Dendritic cell treated with granulocyte-macrophage colony-stimulating factor and Interleukin-4, amounts not matched to agents 40 ng/mL and 50 ng/mL, for 4 days (primary cell): ENCODE results near the gene ONECUT2.
"Not testable (repeated sequence)": the region's sequence is repeated elsewhere in the genome, so short reads cannot be mapped to it uniquely, and the experiment has no call there.

ENCODE experiments used
- H3K27ac Mint-ChIP-seq: one replicate; pipeline ENCODE4 v1.8.0; 2022; ENCODE audit warnings: mild to moderate bottlenecking, mixed read lengths
- H3K27me3 Mint-ChIP-seq: one replicate; pipeline ENCODE4 v1.8.0; 2022; ENCODE audit warnings: mild to moderate bottlenecking, mixed read lengths
- H3K36me3 Mint-ChIP-seq: one replicate; pipeline ENCODE4 v1.8.0; 2022; ENCODE audit warnings: low read depth, mixed read lengths
- H3K4me1 Mint-ChIP-seq: one replicate; pipeline ENCODE4 v1.8.0; 2022; ENCODE audit warnings: low read depth, mixed read lengths
- H3K4me3 Mint-ChIP-seq: one replicate; pipeline ENCODE4 v1.8.0; 2022; ENCODE audit warnings: mild to moderate bottlenecking, moderate library complexity, mixed read lengths
- H3K9me3 Mint-ChIP-seq: one replicate; pipeline ENCODE4 v1.8.0; 2022; ENCODE audit warnings: mixed read lengths
- intact Hi-C: fragments of 100-400 bp; cut with micrococcal nuclease; formaldehyde crosslinking; loops from one replicate; pipeline ENCODE4 v1.15.0; 2022

ONECUT2 gene

GRCh38 chr18:57498682-57499256, 63.6 kb downstream of the ONECUT2 start:
- H3K27ac Mint-ChIP-seq, result no peak overlapping the region
- intact Hi-C loops, result no loop called here
- no peaks in the 10 kb centered on the region for H3K36me3 Mint-ChIP-seq
- H3K9me3 Mint-ChIP-seq, result no peaks in the 10 kb centered on the region
- no peaks in the 10 kb centered on the region for H3K4me1 Mint-ChIP-seq
- H3K4me3 Mint-ChIP-seq, result no peak overlapping the region
- H3K27me3 Mint-ChIP-seq, result peaks cover 9% of the 10 kb centered on the region

- no peaks in the 10 kb centered on the region for H3K4me1 Mint-ChIP-seq
- H3K27ac Mint-ChIP-seq, result no peak overlapping the region
- no peaks in the 10 kb centered on the region for H3K9me3 Mint-ChIP-seq
- no peak overlapping the region for H3K4me3 Mint-ChIP-seq
- intact Hi-C loops, result no loop called here
- no peaks in the 10 kb centered on the region for H3K36me3 Mint-ChIP-seq
- peaks cover 27% of the 10 kb centered on the region for H3K27me3 Mint-ChIP-seq
These were observed 67.5 kb downstream of the ONECUT2 start for GRCh38 chr18:57502624-57503023.

- H3K4me1 Mint-ChIP-seq, result no peaks in the 10 kb centered on the region
- H3K4me3 Mint-ChIP-seq, result no peak overlapping the region
- H3K27me3 Mint-ChIP-seq, result peaks cover 28% of the 10 kb centered on the region
- H3K9me3 Mint-ChIP-seq, result no peaks in the 10 kb centered on the region
- intact Hi-C loops, result no loop called here
- no peaks in the 10 kb centered on the region for H3K36me3 Mint-ChIP-seq
- no peak overlapping the region for H3K27ac Mint-ChIP-seq
These were observed 70.1 kb downstream of the ONECUT2 start for GRCh38 chr18:57505231-57505630.

- no peaks in the 10 kb centered on the region for H3K4me1 Mint-ChIP-seq
- peaks cover 24% of the 10 kb centered on the region for H3K27me3 Mint-ChIP-seq
- no peak overlapping the region for H3K4me3 Mint-ChIP-seq
- H3K36me3 Mint-ChIP-seq, result no peaks in the 10 kb centered on the region
- H3K9me3 Mint-ChIP-seq, result peaks cover 15% of the 10 kb centered on the region
- no peak overlapping the region for H3K27ac Mint-ChIP-seq
- intact Hi-C loops, result no loop called here
These were observed 80.9 kb downstream of the ONECUT2 start for GRCh38 chr18:57516056-57516455.

- Mint-ChIP-seq H3K4me1 (peaks cover 12% of the 10 kb centered on the region), H3K9me3 (peaks cover 14% of the 10 kb centered on the region), H3K27ac (no peak overlapping the region), H3K27me3 (peaks cover 19% of the 10 kb centered on the region), H3K4me3 (no peak overlapping the region), H3K36me3 (no peaks in the 10 kb centered on the region)
- intact Hi-C loops, result no loop called here
These were observed 83.4 kb downstream of the ONECUT2 start for GRCh38 chr18:57518533-57518932.

GRCh38 chr18:57519668-57520424, 84.7 kb downstream of the ONECUT2 start:
- Mint-ChIP-seq H3K27me3 (peaks cover 16% of the 10 kb centered on the region), H3K9me3 (peaks cover 8% of the 10 kb centered on the region), H3K27ac (no peak overlapping the region), H3K36me3 (no peaks in the 10 kb centered on the region), H3K4me3 (no peak overlapping the region), H3K4me1 (peaks cover 25% of the 10 kb centered on the region)
- intact Hi-C loops, result no loop called here

GRCh38 chr18:57522348-57522747, 87.2 kb downstream of the ONECUT2 start:
- H3K4me1 Mint-ChIP-seq, result peaks cover 32% of the 10 kb centered on the region
- H3K27me3 Mint-ChIP-seq, result peaks cover 14% of the 10 kb centered on the region
- intact Hi-C loops, H3K36me3 Mint-ChIP-seq, H3K4me3 Mint-ChIP-seq, H3K9me3 Mint-ChIP-seq: not testable (repeated sequence)
- H3K27ac Mint-ChIP-seq, result peak overlapping the region; percentile 75

- Mint-ChIP-seq H3K4me3 (peak overlapping the region; percentile 61), H3K4me1 (peaks cover 32% of the 10 kb centered on the region), H3K36me3 (no peaks in the 10 kb centered on the region), H3K27ac (peak overlapping the region; percentile 75), H3K27me3 (peaks cover 12% of the 10 kb centered on the region), H3K9me3 (peaks cover 9% of the 10 kb centered on the region)
- intact Hi-C loops, result no loop called here
These were observed 88.2 kb downstream of the ONECUT2 start for GRCh38 chr18:57523171-57523956.

GRCh38 chr18:57527556-57528229, 92.5 kb downstream of the ONECUT2 start:
- Mint-ChIP-seq H3K36me3 (no peaks in the 10 kb centered on the region), H3K27me3 (peaks cover 4% of the 10 kb centered on the region), H3K9me3 (peaks cover 9% of the 10 kb centered on the region), H3K4me3 (no peak overlapping the region), H3K4me1 (peaks cover 29% of the 10 kb centered on the region), H3K27ac (no peak overlapping the region)
- intact Hi-C loops, result no loop called here

GRCh38 chr18:57529151-57529550, 94.0 kb downstream of the ONECUT2 start:
- peaks cover 9% of the 10 kb centered on the region for H3K9me3 Mint-ChIP-seq
- no peak overlapping the region for H3K27ac Mint-ChIP-seq
- H3K4me3 Mint-ChIP-seq, result no peak overlapping the region
- peaks cover 19% of the 10 kb centered on the region for H3K4me1 Mint-ChIP-seq
- H3K27me3 Mint-ChIP-seq, result peaks cover 4% of the 10 kb centered on the region
- intact Hi-C loops, result no loop called here
- H3K36me3 Mint-ChIP-seq, result no peaks in the 10 kb centered on the region

GRCh38 chr18:57533006-57533867, 98.1 kb downstream of the ONECUT2 start:
- H3K9me3 Mint-ChIP-seq, result no peaks in the 10 kb centered on the region
- no peak overlapping the region for H3K4me3 Mint-ChIP-seq
- no peak overlapping the region for H3K27ac Mint-ChIP-seq
- H3K27me3 Mint-ChIP-seq, result peaks cover 4% of the 10 kb centered on the region
- no peaks in the 10 kb centered on the region for H3K36me3 Mint-ChIP-seq
- peaks cover 5% of the 10 kb centered on the region for H3K4me1 Mint-ChIP-seq
- intact Hi-C loops, result no loop called here

GRCh38 chr18:57533868-57534510, 98.8 kb downstream of the ONECUT2 start:
- Mint-ChIP-seq H3K27ac (no peak overlapping the region), H3K27me3 (peaks cover 4% of the 10 kb centered on the region), H3K4me1 (peaks cover 5% of the 10 kb centered on the region), H3K36me3 (no peaks in the 10 kb centered on the region), H3K9me3 (no peaks in the 10 kb centered on the region), H3K4me3 (no peak overlapping the region)
- intact Hi-C loops, result no loop called here

GRCh38 chr18:57534511-57534909, 99.3 kb downstream of the ONECUT2 start:
- Mint-ChIP-seq H3K9me3 (no peaks in the 10 kb centered on the region), H3K27ac (no peak overlapping the region), H3K4me3 (no peak overlapping the region), H3K36me3 (no peaks in the 10 kb centered on the region), H3K4me1 (peaks cover 5% of the 10 kb centered on the region), H3K27me3 (peaks cover 1% of the 10 kb centered on the region)
- intact Hi-C loops, result no loop called here
